Measurements from ENCODE around the gene FBXW9. TPM values are rescaled to one million over a fixed set of nuclear protein-coding genes. Genes with fewer than 3 reads are reported as not detected.
A peak's percentile ranks its signal among the peaks of the same experiment; 100 is the strongest.

FBXW9 gene
- total and polyA plus RNA-seq, 5 donors, result 1.2 to 2.1 (median 1.9) TPM

- H3K9me3 ChIP-seq (ENCODE audit: control insufficient read depth, low read length), result no peaks in the 10 kb centered on the region
- H3K27ac ChIP-seq (ENCODE audit: low read length), result no peak overlapping the region
- intact Hi-C loops (cut with DNase I), result loop anchor here in 1 of 4 donors (10.0 kb wide), 1 partner anchor 103 kb away; no protein-coding TSS in a partner anchor
- DNase-seq (no peak), ATAC-seq (no peak)
- no peaks in the 10 kb centered on the region for H3K27me3 ChIP-seq (ENCODE audit: control insufficient read depth, insufficient read depth)
- no peak overlapping the region for H3K4me3 ChIP-seq (ENCODE audit: low read length)
- 77% methylated on average over 4 of the region's 4 CpGs for WGBS
- peaks cover 7% of the 10 kb centered on the region for H3K4me1 ChIP-seq (ENCODE audit: control insufficient read depth, insufficient read depth, low read length)
These were observed 28.6 kb downstream of the FBXW9 start for GRCh38 chr19:12667731-12668302.

DNA sequence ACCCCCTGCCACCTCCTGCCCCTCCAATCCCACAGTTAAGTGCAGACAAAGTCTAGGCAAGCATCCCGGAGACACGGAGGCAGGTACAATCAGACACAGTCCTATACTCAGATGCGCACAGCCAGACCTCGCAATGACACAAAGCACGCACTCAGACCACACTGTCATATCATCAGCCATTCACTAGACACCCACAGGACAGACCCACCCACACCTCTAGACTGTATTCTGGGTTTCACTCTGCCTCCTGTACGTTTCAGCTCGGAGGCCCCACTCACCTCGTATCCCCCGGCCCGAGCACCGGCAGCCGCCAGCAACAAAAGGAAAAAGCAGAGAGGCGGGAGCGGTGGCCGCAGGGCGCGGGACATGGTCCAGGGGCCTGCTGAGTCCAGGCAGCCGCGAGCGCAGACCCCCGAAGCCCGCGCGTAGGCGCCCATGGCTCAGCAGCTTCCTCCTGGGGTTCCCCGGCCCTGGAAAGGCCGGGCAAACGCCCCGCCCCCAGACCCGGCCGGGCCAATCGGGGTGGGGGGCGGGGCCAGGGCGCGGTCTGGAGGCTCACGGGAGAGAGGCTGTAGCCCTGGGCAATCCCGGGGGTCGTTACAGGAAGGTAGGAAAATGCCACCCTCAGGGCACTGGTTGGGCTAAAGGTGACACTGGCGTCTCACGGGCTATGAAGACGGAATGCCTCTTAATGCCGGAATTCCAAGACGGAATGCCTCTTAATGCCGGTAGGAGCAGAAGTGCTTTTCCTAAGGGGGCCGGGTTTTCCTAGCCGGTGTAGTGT is 30.0 kb downstream of the FBXW9 start, which contains the start of the genes MAN2B1 and WDR83:
Gene MAN2B1, minus strand, starts transcription at position 478 of the 784 bp plus-strand sequence. Its CDS starts 41 bp downstream, at position 437.
Gene WDR83, plus strand, starts transcription at position 543 of the 784 bp plus-strand sequence. CDS start 2,984 bp downstream, outside the sequence.
- H3K4me3 ChIP-seq (ENCODE audit: low read length), result peak within 1 kb of the TSS; percentile 98
- peak within 1 kb of the TSS; percentile 75 for H3K27ac ChIP-seq (ENCODE audit: low read length)
- 1% methylated on average over 46 of the region's 46 CpGs for WGBS
- DNase-seq, result peak; percentile 73 to 92 (median 91)
- intact Hi-C loops (cut with DNase I), result loop anchor here in 1 of 4 donors (10.0 kb wide), 1 partner anchor 102 kb away; no protein-coding TSS in a partner anchor
- H3K27me3 ChIP-seq (ENCODE audit: control insufficient read depth, insufficient read depth), result no peaks in the 10 kb centered on the region
- H3K4me1 ChIP-seq (ENCODE audit: control insufficient read depth, insufficient read depth, low read length), result peaks cover 7% of the 10 kb centered on the region
- H3K9me3 ChIP-seq (ENCODE audit: control insufficient read depth, low read length), result no peaks in the 10 kb centered on the region
- ATAC-seq, result peak; percentile 84 to 86

- Histone ChIP-seq H3K27ac (ENCODE audit: low read length) (peak overlapping the region; percentile 75), H3K4me3 (ENCODE audit: low read length) (peak overlapping the region; percentile 98), H3K4me1 (ENCODE audit: control insufficient read depth, insufficient read depth, low read length) (peaks cover 7% of the 10 kb centered on the region), H3K9me3 (ENCODE audit: control insufficient read depth, low read length) (no peaks in the 10 kb centered on the region), H3K27me3 (ENCODE audit: control insufficient read depth, insufficient read depth) (no peaks in the 10 kb centered on the region)
- intact Hi-C loops (cut with DNase I), result loop anchor here in 1 of 4 donors (10.0 kb wide), 1 partner anchor 101 kb away; no protein-coding TSS in a partner anchor
- ATAC-seq (no peak), DNase-seq (peak in 1 of 3 donors; percentile 41)
- WGBS, result 55% methylated on average over 12 of the region's 12 CpGs
These were observed 30.7 kb downstream of the FBXW9 start for GRCh38 chr19:12665671-12666264.

DNA sequence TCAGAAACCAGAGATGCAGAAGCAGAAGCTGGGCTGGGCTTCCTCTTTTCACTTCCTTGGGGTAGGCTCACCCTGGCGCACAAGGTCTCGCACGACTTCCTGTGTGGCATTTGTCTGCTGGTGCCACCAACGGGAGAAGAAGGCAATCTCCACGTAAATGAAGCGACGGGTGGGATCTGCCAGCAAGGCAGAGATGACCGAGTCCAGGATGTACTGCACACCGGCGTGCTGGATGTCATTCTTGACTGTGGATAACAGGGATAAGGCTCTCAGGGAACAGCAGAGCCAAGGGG is 31.2 kb downstream of the FBXW9 start:
- Histone ChIP-seq H3K27ac (ENCODE audit: low read length) (no peak overlapping the region), H3K9me3 (ENCODE audit: control insufficient read depth, low read length) (no peaks in the 10 kb centered on the region), H3K27me3 (ENCODE audit: control insufficient read depth, insufficient read depth) (no peaks in the 10 kb centered on the region), H3K4me3 (ENCODE audit: low read length) (no peak overlapping the region), H3K4me1 (ENCODE audit: control insufficient read depth, insufficient read depth, low read length) (peaks cover 7% of the 10 kb centered on the region)
- 81% methylated on average over 10 of the region's 10 CpGs for WGBS
- no peak for ATAC-seq
- DNase-seq, result peak in 2 of 3 donors; percentile 76
- intact Hi-C loops (cut with DNase I), result loop anchor here in 1 of 4 donors (10.0 kb wide), 1 partner anchor 100 kb away; no protein-coding TSS in a partner anchor

DNA sequence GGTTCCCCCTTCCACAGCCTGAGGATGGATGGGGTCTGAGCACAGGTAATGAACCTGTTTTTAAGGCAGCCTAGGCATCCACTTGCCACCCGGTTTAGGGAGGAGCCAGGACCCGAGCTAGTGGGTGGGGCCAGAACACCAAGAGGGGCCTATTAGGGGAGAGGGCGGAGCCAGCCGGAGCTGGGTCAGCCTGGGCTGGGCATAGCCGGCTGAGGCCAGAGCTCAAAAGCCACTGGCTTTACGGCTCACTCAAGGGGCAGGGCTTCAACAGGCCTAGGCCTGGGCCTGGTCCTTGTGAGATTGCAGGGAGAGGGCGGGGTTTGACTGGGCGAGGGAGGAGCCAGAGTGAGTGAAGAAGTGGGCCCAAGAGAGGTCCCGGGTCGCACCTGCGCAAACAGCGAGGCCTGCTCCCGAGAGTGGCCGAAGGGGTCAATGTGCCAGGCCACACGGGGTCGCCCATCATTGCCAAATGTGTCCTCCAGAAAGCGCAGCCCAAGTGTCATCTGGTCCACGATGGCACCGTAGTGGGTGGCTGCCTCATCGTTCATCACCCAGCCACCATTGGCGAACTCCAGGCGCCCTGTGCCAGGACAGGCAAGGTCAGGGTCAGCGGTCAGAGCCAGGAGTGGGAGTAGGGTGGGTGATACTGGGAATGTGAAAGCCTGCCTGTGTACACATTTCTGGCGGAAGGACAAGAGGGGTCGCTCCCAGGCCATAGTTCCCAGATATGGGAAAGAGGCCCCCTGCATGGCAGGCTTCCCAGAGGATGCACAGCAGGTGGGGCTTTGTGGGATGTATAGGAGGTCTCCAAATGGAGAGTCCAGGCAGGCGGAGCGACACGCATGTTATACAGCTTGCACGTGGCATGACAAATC is 31.8 kb downstream of the FBXW9 start:
- no peak overlapping the region for H3K27ac ChIP-seq (ENCODE audit: low read length)
- WGBS, result 86% methylated on average over 29 of the region's 29 CpGs
- H3K9me3 ChIP-seq (ENCODE audit: control insufficient read depth, low read length), result no peaks in the 10 kb centered on the region
- ATAC-seq (no peak), DNase-seq (peak in 1 of 3 donors; percentile 65)
- H3K4me3 ChIP-seq (ENCODE audit: low read length), result no peak overlapping the region
- H3K27me3 ChIP-seq (ENCODE audit: control insufficient read depth, insufficient read depth), result no peaks in the 10 kb centered on the region
- peaks cover 7% of the 10 kb centered on the region for H3K4me1 ChIP-seq (ENCODE audit: control insufficient read depth, insufficient read depth, low read length)
- intact Hi-C loops (cut with DNase I), result loop anchor here in 1 of 4 donors (10.0 kb wide), 1 partner anchor 100 kb away; no protein-coding TSS in a partner anchor

DNA sequence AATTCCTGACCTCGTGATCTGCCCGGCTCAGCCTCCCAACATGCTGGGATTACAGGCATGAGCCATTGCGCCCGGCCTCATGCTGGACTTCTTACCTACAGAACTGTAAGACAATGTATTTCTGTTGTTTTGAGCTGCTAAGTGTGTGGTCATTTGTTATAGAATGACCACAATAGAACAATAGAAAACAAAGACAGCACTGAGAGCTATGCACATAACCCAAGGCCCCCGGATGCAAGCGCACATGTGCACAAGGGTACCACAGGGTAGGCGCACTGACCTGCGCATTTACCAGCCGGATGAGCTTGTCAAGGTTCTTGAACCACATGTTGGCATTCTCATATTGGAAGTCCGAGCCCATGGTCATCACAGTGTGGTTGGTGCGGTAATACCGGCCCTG is 35.5 kb downstream of the FBXW9 start:
- H3K9me3 ChIP-seq (ENCODE audit: control insufficient read depth, low read length), result no peaks in the 10 kb centered on the region
- peaks cover 2% of the 10 kb centered on the region for H3K4me1 ChIP-seq (ENCODE audit: control insufficient read depth, insufficient read depth, low read length)
- ATAC-seq (no peak), DNase-seq (no peak)
- 93% methylated on average over 12 of the region's 12 CpGs for WGBS
- H3K27me3 ChIP-seq (ENCODE audit: control insufficient read depth, insufficient read depth), result no peaks in the 10 kb centered on the region
- no peak overlapping the region for H3K4me3 ChIP-seq (ENCODE audit: low read length)
- intact Hi-C loops (cut with DNase I), result loop anchor here in 1 of 4 donors (10.0 kb wide), 1 partner anchor 96 kb away; no protein-coding TSS in a partner anchor
- no peak overlapping the region for H3K27ac ChIP-seq (ENCODE audit: low read length)

DNA sequence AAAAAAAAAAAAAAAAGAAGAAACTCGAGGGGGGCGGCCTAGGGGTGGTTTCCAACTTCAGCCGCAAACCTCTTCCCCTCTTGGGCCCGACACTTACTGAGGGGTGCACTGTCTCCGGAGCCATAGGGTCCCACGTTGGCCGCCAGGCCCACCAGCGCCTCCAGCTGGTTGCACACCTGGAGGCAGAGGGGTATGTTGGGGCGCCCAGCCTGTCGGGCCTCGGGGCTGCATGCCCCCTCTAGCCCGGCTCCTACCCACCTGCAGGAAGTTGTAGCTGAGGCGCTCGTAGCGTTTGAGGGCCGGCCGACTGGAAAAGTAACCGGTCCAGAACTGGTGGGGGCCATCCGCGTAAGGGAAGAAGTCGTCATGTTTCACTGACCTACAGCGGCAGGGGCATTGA is 38.5 kb downstream of the FBXW9 start:
- Histone ChIP-seq H3K27ac (ENCODE audit: low read length) (no peak overlapping the region), H3K27me3 (ENCODE audit: control insufficient read depth, insufficient read depth) (no peaks in the 10 kb centered on the region), H3K4me3 (ENCODE audit: low read length) (no peak overlapping the region), H3K4me1 (ENCODE audit: control insufficient read depth, insufficient read depth, low read length) (no peaks in the 10 kb centered on the region), H3K9me3 (ENCODE audit: control insufficient read depth, low read length) (no peaks in the 10 kb centered on the region)
- peak in 1 of 2 donors; percentile 25 for ATAC-seq
- DNase-seq, result peak in 1 of 3 donors; percentile 45
- intact Hi-C loops (cut with DNase I), result no loop called here
- WGBS, result 97% methylated on average over 22 of the region's 22 CpGs

DNA sequence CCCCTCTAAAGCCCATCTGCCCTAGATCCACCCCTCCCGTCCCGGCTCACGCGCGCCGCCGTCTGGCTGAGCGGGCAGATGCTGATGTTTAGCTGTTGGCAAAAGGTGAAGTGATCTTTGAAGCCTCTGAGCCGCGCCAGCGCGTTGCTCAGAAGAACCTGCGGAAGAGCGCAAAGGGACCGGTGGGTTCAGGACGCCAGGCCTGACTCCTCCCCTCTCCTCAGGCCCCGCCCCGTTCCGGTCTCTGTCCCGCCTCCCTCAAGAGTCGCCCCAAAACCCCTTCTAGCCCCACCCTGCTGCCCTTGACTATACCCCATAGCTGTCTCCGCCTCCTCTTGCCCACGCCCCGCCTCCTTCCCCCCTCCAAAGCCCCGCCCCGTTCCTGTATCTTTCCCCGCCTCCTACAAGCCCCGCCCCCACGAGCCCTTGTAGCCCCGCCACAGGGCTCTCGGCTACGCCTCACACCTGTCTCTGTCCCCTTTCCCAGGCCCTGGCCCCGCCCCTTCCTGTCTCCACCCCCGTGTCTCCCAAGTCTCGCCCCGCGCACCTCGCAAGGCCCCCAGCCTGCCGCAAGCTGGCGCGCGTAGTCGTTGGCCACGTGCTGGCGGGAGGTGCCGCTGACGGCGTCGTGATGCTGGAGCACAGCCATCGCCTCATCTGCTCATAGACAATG is 39.4 kb downstream of the FBXW9 start:
- no peaks in the 10 kb centered on the region for H3K4me1 ChIP-seq (ENCODE audit: control insufficient read depth, insufficient read depth, low read length)
- intact Hi-C loops (cut with DNase I), result no loop called here

DNA sequence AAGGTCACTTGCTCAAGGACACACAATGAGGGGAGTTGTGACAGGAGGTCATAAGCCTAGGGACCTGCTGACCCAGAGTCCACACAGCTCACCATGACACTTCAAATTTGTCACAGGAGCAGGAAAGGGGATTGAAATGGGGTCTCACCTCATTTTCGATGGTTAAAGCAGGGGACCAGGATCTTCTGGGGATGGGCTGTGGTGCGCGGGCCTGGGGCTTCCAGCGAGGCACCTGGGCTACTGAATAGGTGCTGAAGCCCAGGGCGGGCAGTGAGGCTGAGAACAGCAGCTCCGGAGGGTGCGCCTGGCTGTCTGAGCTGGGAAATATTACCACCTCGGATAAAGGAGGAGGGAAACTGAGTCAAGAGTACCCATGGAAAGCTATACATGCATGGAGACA is 40.9 kb downstream of the FBXW9 start:
- WGBS, result 94% methylated on average over 8 of the region's 8 CpGs
- Histone ChIP-seq H3K4me1 (ENCODE audit: control insufficient read depth, insufficient read depth, low read length) (no peaks in the 10 kb centered on the region), H3K27me3 (ENCODE audit: control insufficient read depth, insufficient read depth) (no peaks in the 10 kb centered on the region), H3K4me3 (ENCODE audit: low read length) (no peak overlapping the region), H3K9me3 (ENCODE audit: control insufficient read depth, low read length) (no peaks in the 10 kb centered on the region), H3K27ac (ENCODE audit: low read length) (no peak overlapping the region)
- no peak for ATAC-seq
- DNase-seq, result no peak
- intact Hi-C loops (cut with DNase I), result no loop called here

More for the DNA sequence above, 39.4 kb downstream of the FBXW9 start:
- DNase-seq (peak in 1 of 3 donors; percentile 71), ATAC-seq (peak; percentile 40 to 56)
- no peak overlapping the region for H3K27ac ChIP-seq (ENCODE audit: low read length)
- no peak overlapping the region for H3K4me3 ChIP-seq (ENCODE audit: low read length)
- no peaks in the 10 kb centered on the region for H3K9me3 ChIP-seq (ENCODE audit: control insufficient read depth, low read length)
- 58% methylated on average over 50 of the region's 50 CpGs for WGBS
- no peaks in the 10 kb centered on the region for H3K27me3 ChIP-seq (ENCODE audit: control insufficient read depth, insufficient read depth)

- H3K4me1 ChIP-seq (ENCODE audit: control insufficient read depth, insufficient read depth, low read length), result peaks cover 4% of the 10 kb centered on the region
- no peak overlapping the region for H3K4me3 ChIP-seq (ENCODE audit: low read length)
- WGBS, result 93% methylated on average over 6 of the region's 6 CpGs
- no peak overlapping the region for H3K27ac ChIP-seq (ENCODE audit: low read length)
- no peaks in the 10 kb centered on the region for H3K9me3 ChIP-seq (ENCODE audit: control insufficient read depth, low read length)
- ATAC-seq, result no peak
- no peaks in the 10 kb centered on the region for H3K27me3 ChIP-seq (ENCODE audit: control insufficient read depth, insufficient read depth)
- intact Hi-C loops (cut with DNase I), result no loop called here
- DNase-seq, result no peak
These were observed 44.2 kb downstream of the FBXW9 start for GRCh38 chr19:12652219-12652618.

Data from right cardiac atrium (tissue), 5 donors.